GM10248 (cell line): Measurements from ENCODE around the gene H6PD.

Source experiments
- CTCF ChIA-PET: fragments of 300-600 bp; sonication (Branson Sonifier 250); formaldehyde crosslinking; extraction: SDS; loops from one replicate; lab custom pipeline; 2021; ENCODE audit warnings: antibody characterized with exemption; lab: Yijun Ruan, JAX
- POLR2A ChIA-PET: fragments of 350-650 bp; sonication (Branson Sonifier 250); formaldehyde crosslinking; extraction: SDS; loops from one replicate; lab custom pipeline; 2020; ENCODE audit warnings: antibody characterized with exemption; lab: Yijun Ruan, JAX
- DNase-seq: peaks from one replicate; pipeline ENCODE4 v3.0.0; 2012; ENCODE audit errors: extremely low spot score
- CTCF ChIP-seq: IDR thresholded peaks from 2 replicates; pipeline ENCODE4 v1.5.1; 2012; ENCODE audit warnings: mild to moderate bottlenecking, low read depth; ENCODE audit errors: extremely low read depth, missing control alignments, control extremely low read depth

Gene H6PD

GRCh38 chr1:9193233-9193625, 41.3 kb upstream of the H6PD start:
- ChIA-PET CTCF (interaction anchor here (1.2 to 10.1 kb wide), 4 partner anchors 13 to 83 kb away, joined by 3 to 79 read pairs (median 6); no protein-coding TSS in a partner anchor), POLR2A (no interaction called here)
- DNase-seq = no peak
- no peak for TF ChIP-seq CTCF

GRCh38 chr1:9194024-9194423, 40.5 kb upstream of the H6PD start:
- no peak for DNase-seq
- POLR2A ChIA-PET = no interaction called here
- CTCF ChIA-PET = interaction anchor here (0.7 to 10.1 kb wide), 5 partner anchors 13 to 83 kb away, joined by 3 to 79 read pairs (median 3); no protein-coding TSS in a partner anchor
- no peak for TF ChIP-seq CTCF

- ChIA-PET POLR2A (no interaction called here), CTCF (interaction anchor here (0.8 to 10.1 kb wide), 14 partner anchors 9 to 94 kb away, joined by 3 to 84 read pairs (median 8); no protein-coding TSS in a partner anchor)
- no peak for TF ChIP-seq CTCF
- no peak for DNase-seq
Measured at GRCh38 chr1:9195651-9196050, 38.9 kb upstream of the H6PD start.

- peak; percentile 82 for TF ChIP-seq CTCF
- CTCF ChIA-PET = interaction anchor here (0.7 to 10.1 kb wide), 28 partner anchors 9 to 295 kb away, joined by 3 to 84 read pairs (median 5); partner anchors contain the start of genes H6PD and SLC2A7
- peak; percentile 74 for DNase-seq
- POLR2A ChIA-PET = no interaction called here
Measured at GRCh38 chr1:9196129-9197040, 38.2 kb upstream of the H6PD start.

- no peak for DNase-seq
- POLR2A ChIA-PET = no interaction called here
- TF ChIP-seq CTCF = no peak
- CTCF ChIA-PET = interaction anchor here (0.7 to 10.1 kb wide), 21 partner anchors 10 to 294 kb away, joined by 3 to 84 read pairs (median 5); partner anchors contain the start of gene H6PD
Measured at GRCh38 chr1:9197186-9198099, 37.1 kb upstream of the H6PD start.
